DND-41 (cell line): ENCODE measurements around the gene FAM228B.

Experiments
- CTCF ChIP-seq: IDR thresholded peaks from 2 replicates; pipeline ENCODE4 v1.5.1; 2012; ENCODE audit warnings: borderline replicate concordance, low read length, moderate library complexity, mild to moderate bottlenecking; ENCODE audit not compliant: poor library complexity, severe bottlenecking; ENCODE audit errors: extremely low read depth
- EZH2 ChIP-seq: IDR thresholded peaks from 3 replicates; pipeline ENCODE4 v1.6.1; 2012; ENCODE audit warnings: borderline replicate concordance, low read depth, mild to moderate bottlenecking, moderate library complexity, low read length, inconsistent platforms; ENCODE audit not compliant: severe bottlenecking

- TF ChIP-seq CTCF = no peak
- no peak for TF ChIP-seq EZH2
Measured at GRCh38 chr2:24159708-24160107, 36.4 kb downstream of the FAM228B start.
